Astrocyte (in vitro differentiated cells and primary cell): ENCODE measurements around the gene ENSA.

Source experiments
- EZH2 ChIP-seq: IDR thresholded peaks from 2 replicates; pipeline ENCODE4 v1.6.1; 2012; ENCODE audit warnings: mild to moderate bottlenecking, low read length, inconsistent platforms; ENCODE audit not compliant: insufficient read depth
- TF ChIP-seq, protein P1 (sequence below): IDR thresholded peaks from 2 replicates; pipeline ENCODE4 v1.5.1; 2011; ENCODE audit warnings: low read depth, mild to moderate bottlenecking, inconsistent platforms, low read length, moderate library complexity; ENCODE audit not compliant: insufficient read depth

DNA sequence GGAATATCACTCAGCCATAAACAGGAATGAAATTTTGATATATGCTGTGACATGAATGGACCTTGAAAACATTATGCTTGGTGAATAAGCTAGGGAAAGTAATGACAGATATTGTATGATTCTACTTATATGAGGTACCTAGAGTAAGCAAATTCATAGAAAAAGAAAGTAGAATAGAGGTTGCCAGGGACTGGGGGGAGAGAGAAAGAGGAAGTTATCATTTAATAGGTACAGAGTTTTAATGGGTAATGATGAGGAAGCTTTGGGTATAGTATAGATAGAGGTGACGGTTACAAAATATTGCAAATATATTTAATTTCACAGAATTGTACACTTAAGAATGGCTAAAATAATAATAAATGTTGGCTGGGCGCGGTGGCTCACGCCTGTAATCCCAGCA is 31.2 kb upstream of the ENSA start:
- TF ChIP-seq, protein P1, sequence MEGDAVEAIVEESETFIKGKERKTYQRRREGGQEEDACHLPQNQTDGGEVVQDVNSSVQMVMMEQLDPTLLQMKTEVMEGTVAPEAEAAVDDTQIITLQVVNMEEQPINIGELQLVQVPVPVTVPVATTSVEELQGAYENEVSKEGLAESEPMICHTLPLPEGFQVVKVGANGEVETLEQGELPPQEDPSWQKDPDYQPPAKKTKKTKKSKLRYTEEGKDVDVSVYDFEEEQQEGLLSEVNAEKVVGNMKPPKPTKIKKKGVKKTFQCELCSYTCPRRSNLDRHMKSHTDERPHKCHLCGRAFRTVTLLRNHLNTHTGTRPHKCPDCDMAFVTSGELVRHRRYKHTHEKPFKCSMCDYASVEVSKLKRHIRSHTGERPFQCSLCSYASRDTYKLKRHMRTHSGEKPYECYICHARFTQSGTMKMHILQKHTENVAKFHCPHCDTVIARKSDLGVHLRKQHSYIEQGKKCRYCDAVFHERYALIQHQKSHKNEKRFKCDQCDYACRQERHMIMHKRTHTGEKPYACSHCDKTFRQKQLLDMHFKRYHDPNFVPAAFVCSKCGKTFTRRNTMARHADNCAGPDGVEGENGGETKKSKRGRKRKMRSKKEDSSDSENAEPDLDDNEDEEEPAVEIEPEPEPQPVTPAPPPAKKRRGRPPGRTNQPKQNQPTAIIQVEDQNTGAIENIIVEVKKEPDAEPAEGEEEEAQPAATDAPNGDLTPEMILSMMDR: no peak
- TF ChIP-seq EZH2: no peak
